ENCODE data around the gene DGKH. TPM values are rescaled to one million over a fixed set of nuclear protein-coding genes. Genes with fewer than 3 reads are reported as not detected.

Gene DGKH
- total RNA-seq, 4 donors from 2014 or later: 5.7 to 24.0 (median 15.0) TPM

- TF ChIP-seq POLR2A (IDR thresholded peaks at IDR 0.05): no peak
- TF ChIP-seq CTCF (IDR thresholded peaks at IDR 0.05): no peak
- H3K27ac ChIP-seq: no peak overlapping the region
- H3K9me3 ChIP-seq: no peaks in the 10 kb centered on the region
- WGBS, 2 donors: 79 to 87% methylated on average over 2 of the region's 2 CpGs
- intact Hi-C loops (cut with DNase I): no loop called here
- DNase-seq: no peak
- H3K36me3 ChIP-seq: peaks cover 0 to 11% (median 0%) of the 10 kb centered on the region in 3 donors
- H3K27me3 ChIP-seq: no peaks in the 10 kb centered on the region
- no peaks in the 10 kb centered on the region for H3K4me1 ChIP-seq
- H3K4me3 ChIP-seq: no peak overlapping the region
These were observed 9.6 kb downstream of the DGKH start for GRCh38 chr13:42057918-42058530.

- Histone ChIP-seq H3K4me1 (no peaks in the 10 kb centered on the region), H3K4me3 (no peak overlapping the region), H3K27ac (no peak overlapping the region), H3K27me3 (no peaks in the 10 kb centered on the region), H3K9me3 (no peaks in the 10 kb centered on the region), H3K36me3 (peaks cover 0 to 24% (median 0%) of the 10 kb centered on the region in 3 donors)
- no peak for DNase-seq
- intact Hi-C loops (cut with DNase I): no loop called here
- TF ChIP-seq CTCF (IDR thresholded peaks at IDR 0.05): no peak
- TF ChIP-seq POLR2A (IDR thresholded peaks at IDR 0.05): no peak
These were observed 13.5 kb downstream of the DGKH start for GRCh38 chr13:42061943-42062342.

- intact Hi-C loops (cut with DNase I): no loop called here
- H3K27ac ChIP-seq: no peak overlapping the region
- no peak overlapping the region for H3K4me3 ChIP-seq
- no peaks in the 10 kb centered on the region for H3K27me3 ChIP-seq
- no peaks in the 10 kb centered on the region for H3K9me3 ChIP-seq
- no peak for DNase-seq
- no peak for TF ChIP-seq CTCF (IDR thresholded peaks at IDR 0.05)
- no peak for TF ChIP-seq POLR2A (IDR thresholded peaks at IDR 0.05)
- H3K36me3 ChIP-seq: peaks cover 0 to 24% (median 0%) of the 10 kb centered on the region in 3 donors
- 92 to 94% methylated on average over 2 of the region's 2 CpGs for WGBS, 2 donors
- no peaks in the 10 kb centered on the region for H3K4me1 ChIP-seq
These were observed 14.7 kb downstream of the DGKH start for GRCh38 chr13:42063105-42063504.

- H3K4me3 ChIP-seq: no peak overlapping the region
- H3K27me3 ChIP-seq: no peaks in the 10 kb centered on the region
- intact Hi-C loops (cut with DNase I): no loop called here
- WGBS, 2 donors: 74 to 75% methylated on average over 6 of the region's 6 CpGs
- DNase-seq: no peak
- no peaks in the 10 kb centered on the region for H3K9me3 ChIP-seq
- H3K27ac ChIP-seq: no peak overlapping the region
- TF ChIP-seq POLR2A (IDR thresholded peaks at IDR 0.05) (no peak), CTCF (IDR thresholded peaks at IDR 0.05) (no peak)
- H3K4me1 ChIP-seq: no peaks in the 10 kb centered on the region
- peaks cover 0 to 14% (median 0%) of the 10 kb centered on the region in 3 donors for H3K36me3 ChIP-seq
These were observed 15.8 kb downstream of the DGKH start for GRCh38 chr13:42064259-42064658.

- Histone ChIP-seq H3K27me3 (no peaks in the 10 kb centered on the region), H3K27ac (no peak overlapping the region), H3K4me3 (no peak overlapping the region), H3K36me3 (peaks cover 0 to 13% (median 0%) of the 10 kb centered on the region in 3 donors), H3K9me3 (no peaks in the 10 kb centered on the region), H3K4me1 (no peaks in the 10 kb centered on the region)
- WGBS, 2 donors: 76 to 78% methylated on average over 5 of the region's 5 CpGs
- TF ChIP-seq POLR2A (IDR thresholded peaks at IDR 0.05) (no peak), CTCF (IDR thresholded peaks at IDR 0.05) (no peak)
- no peak for DNase-seq
- intact Hi-C loops (cut with DNase I): no loop called here
These were observed 16.5 kb downstream of the DGKH start for GRCh38 chr13:42064966-42065365.
